Measurements from ENCODE around the gene NFIB.

Gene NFIB

DNA sequence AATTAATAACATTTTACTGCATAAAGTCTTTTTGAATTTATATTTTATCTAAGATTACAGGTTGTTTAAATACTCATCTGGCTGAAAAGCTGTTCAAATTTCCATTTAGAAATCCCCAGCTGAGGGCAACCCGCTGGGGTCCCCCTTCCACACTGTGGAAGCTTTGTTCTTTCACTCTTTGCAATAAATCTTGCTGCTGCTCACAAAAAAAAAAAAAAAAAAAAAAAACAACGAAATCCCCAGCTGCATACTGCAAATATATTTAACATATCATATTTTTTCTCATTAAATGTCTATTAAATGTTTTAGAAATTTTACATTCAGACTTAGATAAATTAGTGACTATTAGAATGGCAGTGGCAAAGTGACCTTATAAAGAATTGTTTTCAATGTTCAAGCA lies 172.2 kb downstream of the NFIB start:
- DNase-seq: no peak

DNA sequence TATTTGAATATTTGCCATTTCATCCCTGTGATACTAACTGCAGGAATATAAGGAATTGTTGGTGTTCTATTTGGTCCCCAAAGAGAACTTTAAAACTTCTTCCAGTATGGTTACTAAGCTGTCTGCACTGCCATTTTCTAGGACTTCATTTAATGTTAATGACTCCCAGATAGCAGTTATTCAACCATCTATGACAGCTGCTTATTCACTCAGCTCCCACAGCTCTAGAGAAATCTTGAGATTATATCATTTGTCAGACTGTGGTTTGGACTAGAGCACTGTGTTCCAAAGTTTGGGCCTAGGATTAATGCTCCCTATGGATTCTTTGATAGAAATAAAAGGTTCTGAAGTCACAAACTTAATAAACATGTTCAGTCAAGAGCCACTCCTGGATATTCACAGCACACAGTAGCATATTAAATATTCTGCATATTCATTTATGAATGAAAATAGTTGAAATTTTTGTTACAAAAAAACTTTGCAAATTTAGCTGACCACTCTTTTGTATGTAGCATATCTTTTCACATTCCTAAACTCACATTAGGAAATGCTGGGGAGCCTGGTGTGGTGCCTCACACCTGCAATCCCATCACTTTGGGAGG lies 173.7 kb downstream of the NFIB start:
- no peak for DNase-seq

DNA sequence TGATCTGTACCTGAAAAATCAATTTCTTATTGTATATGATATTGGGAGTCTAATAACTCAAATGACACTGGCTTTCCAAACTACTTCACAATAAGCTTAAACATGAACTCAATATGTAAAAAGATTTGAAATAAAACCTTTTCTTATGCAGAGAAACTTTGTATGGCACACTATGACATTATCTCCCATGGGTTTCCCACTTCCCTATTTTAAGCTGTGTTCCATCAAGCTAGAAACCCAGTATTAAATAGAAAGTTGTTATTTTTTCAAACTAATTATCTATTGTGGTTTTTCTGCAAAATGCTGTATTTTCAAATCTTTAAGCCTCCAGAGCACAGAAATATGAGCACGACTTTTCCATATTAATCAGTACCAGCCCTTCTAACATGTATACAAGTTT lies 174.7 kb downstream of the NFIB start:
- no peak for DNase-seq

DNA sequence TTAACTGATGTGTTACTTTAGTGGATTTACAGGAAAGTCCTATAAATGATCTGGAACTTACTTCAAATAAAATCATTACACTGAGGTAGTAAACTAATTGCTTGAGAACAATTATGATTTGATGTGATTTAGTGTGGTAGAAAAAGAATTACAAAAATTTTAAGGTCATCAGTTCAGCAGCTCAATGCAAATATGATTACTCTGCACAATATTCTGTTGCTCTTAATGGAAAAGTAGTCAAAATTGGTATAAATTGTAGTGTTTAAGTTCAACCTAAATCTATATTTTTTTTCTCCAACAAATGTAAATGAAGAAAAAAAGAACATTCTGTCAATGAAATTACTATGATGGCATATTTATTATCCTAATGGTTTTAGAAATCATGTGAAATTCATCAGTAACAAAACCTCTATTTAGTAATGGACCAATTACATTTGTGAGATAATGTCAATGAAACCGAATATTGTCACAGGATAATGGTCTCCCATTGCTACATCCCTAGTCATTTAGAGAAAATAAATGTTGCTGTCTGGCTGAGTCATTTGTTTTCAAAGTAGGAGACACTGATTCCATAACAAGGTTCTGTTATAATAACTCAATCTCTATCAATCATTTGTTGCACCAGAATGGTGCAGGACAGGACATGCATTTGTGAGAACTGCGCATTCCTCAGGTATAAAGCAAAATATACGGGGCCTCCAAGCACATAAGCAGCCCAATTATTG lies 177.1 kb downstream of the NFIB start:
- no peak for DNase-seq

DNA sequence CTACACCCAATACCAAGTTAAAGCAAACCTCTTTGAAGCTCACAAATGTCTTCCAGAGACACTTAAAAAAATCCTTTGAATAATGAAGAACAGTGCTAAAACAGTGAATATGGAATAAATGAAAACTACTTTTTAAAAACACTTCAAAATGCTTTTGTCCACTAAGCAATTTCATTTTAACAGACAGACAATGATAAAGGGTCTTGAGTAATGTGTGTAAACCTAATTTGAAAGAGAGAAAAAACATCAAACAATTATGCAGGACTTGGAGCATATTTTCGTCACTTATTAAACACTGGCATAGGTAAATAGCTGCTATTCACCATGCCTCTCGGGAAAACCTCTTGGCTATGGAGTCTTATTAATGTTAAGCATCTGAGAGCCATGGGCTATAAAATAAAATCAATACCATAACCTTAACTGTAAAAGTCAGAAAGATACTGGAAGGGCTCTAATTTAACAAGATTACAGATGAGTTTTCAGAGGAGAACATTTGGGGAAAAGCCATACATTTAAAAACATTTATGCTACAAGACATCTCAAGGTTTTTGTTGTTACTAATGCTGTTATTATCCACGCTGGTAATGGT lies 177.8 kb downstream of the NFIB start:
- DNase-seq: no peak

DNA sequence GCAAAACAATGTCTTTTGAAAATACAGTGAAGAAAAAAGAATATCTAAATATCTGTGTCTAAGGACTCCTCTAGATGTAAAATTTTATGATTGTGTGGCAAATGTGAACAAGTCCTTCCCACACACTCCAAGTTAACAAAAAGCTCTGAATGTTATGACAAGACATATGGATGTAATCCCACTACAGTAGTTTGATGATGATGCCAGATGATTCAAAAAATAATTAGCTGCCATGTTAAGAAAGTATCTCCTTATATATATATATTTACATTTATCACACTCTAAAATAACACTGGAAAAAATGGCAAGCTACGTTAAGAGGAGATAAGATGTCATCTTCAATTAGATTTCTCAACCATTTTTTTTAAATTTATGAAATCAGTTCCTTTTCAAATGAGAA lies 178.5 kb downstream of the NFIB start:
- DNase-seq: no peak

DNA sequence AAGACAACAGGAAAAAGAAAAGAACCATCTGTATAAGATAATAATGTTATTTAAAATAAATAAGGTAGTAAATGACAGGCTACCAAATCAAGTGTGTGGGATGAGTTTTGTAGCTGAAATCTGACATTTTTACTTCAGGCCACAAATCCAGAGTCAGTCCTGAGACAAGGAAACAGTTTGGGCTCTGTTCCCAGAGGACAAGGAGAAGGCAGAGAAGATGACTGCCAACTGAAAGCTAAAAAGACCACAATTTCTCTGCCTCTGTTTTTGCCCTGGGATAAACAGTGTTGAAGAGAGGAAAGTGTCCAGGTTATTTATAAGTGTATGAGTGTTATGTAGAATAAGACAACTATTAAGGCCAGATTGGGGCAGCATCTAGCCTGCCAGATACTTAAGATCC lies 180.5 kb downstream of the NFIB start:
- DNase-seq: no peak

DNA sequence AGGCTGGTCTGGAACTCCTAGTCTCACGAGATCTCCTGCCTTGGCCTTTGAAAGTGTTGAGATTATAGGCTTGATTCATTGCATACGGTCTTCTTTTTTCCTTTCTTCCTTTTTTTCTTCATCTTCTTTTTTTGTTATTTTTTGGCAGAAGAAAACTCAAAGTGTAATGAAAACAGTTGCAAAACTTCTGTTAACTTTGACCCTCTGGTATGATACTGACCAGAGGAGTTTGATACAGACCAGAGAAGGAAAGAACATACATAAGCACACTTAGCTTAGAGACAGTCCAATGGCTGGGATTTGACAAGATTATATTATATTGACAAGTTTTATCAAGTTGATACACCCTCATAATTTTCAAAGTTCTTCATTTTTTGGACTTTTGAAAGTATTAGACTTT lies 181.2 kb downstream of the NFIB start:
- no peak for DNase-seq

DNA sequence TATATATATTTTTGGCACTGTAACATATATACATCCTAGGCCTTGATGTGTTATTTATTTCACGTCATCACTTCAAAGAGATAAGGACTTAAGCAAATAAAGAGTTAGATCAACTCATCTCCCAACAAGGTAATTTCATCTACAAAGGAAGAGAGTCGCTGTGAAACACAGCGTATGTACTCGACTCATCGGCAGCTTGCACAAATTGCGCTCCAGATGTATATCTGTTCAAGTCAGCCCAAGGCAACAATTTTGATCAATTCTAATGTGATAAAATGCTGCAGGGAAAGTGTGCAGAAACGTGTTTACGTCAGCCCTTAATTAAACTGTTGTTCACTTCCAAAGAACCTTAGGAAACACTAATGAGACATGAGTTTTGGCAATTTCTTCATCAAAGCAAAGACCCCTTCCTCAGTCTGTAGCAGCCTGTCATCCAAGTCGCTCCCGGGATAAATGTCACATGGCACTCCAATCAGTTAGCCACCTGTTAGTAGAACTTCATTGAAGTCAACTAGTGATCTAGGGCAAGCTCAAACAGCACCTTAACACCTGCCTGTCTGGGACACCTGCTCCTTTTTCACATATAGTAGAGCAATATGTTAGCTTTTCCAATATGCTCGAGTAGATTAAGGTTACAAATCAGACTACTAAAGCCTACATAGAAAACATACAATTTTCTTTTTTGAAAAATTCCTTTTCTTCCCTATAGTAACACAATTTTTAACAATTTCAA lies 182.4 kb downstream of the NFIB start:
- DNase-seq: no peak

DNA sequence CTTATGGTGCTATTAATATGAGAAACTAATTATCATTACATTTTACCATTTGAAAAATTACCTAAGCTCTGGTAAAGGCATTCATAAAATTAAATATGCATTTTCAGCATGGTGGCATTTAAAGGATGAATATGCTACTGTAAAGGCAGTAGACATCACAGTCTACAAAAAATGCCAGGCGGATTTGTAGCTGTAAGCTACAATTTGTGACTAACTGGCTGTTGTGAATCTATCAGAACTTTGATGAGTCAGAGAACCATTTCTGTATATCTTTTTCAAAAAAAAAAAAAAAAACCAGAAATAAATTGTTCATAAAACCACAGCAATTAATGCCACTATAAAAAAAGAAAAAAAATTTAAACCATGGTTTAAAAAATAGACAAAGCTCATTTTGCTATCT lies 186.3 kb downstream of the NFIB start:
- no peak for DNase-seq

DNA sequence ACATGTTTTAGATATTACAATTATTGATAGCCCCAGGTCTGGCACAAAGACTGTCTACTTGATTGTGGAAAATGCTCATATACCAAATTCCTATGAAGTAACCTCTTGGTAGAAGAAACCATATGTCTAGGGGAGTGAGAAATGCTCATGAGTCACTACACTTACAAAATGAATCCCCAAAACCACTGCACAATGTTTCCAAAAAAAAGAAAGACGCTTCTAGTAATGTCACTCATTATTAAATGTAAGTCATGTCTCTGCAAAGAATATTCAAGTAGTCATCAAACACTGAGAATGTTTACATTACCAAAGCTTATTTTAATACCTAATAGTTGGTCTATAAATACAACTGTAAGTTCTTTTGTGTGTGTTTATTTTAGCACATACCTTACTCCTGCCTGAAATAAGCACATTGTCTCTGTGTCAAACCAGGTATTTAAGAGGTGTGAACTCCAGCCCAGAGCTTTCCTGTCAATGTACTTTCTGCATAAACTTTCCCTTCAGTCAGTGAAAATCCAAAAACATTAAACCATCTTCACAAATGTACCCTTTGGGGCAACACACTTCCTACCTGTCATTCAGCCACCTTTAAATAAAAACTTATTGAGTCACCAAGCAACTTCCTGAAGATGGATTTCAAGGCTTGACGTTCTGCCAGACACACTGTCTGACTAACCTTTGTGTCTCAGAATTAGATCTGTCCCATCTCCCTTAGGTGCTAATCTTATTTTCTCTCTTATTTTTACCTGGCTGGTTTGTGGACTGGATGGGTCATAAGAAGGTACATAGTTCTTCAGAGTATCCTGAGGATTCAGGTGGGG lies 194.0 kb downstream of the NFIB start:
- DNase-seq: no peak

DNA sequence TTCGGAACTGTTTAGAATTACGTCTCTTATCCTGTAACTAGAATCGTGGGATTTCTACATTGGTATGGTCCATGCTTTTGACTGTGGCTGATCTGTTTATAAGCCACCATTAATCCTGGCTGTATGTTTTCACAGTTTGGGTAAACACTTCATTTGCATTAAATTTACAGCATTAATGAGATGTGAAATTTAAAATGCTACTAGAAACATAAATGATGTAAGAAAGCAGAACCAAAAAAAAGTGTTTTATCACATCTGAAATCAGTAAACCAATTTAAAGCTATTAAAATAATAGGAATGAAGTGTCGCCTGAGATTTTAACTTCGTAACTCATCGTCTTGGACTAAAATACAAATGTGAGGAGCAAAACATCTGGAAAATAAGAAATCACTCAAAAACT lies 201.7 kb downstream of the NFIB start:
- DNase-seq: no peak

DNA sequence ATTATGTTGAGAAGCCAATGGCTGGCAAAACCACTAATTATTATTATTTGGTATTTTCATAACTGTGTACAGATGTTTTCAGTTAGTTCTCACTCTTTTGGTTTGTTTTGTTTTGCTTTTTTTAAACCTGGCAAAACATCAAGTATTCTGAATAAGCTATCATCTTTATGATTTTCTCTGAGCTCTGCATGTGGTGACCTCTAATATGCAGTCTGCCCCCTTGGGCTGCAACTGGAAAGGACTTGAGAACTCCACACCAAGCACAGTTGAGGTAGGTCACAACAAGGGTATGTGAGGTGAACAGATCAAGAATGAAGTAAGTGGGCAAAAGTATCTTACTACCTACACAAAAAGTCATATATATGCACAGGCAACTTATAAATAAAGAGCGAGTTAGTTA lies 202.2 kb downstream of the NFIB start:
- no peak for DNase-seq

DNA sequence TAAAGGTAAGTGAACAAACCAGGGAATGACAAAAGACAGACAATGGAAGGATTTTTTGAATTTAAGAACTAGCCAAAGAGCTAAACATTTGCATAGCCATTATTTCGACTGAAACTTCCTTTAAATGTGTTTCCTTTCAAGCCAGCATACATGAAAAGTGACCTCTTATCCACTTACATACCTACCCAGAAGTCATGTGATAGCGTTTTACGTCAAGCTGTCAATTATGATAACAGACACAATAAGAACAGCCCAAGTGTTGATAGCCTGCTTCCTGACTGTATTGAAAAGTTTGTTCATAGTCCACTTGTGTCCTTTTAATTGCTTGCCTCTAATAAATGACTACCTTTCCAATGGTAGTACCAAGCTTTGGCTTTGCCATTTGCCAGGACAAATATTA lies 206.0 kb downstream of the NFIB start:
- no peak for DNase-seq

DNA sequence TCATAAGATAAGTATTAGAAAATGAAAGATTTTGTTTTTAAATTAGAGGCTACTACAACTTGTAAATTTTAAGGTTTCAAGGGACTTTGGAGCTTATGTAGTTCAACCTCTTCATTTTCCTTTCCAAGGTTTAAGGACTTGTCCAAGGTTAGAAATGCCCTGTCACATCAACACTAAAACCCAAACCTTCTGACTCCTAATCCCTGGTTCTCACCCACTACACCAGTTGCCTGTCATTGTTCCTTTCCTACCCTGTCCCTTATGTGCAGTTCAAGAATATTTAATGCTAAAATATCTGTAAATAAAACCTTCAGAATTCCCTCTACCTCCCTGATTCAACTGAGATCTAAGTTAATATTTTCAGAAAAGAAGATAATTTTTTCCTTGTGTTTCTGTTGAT lies 206.4 kb downstream of the NFIB start:
- no peak for DNase-seq

DNA sequence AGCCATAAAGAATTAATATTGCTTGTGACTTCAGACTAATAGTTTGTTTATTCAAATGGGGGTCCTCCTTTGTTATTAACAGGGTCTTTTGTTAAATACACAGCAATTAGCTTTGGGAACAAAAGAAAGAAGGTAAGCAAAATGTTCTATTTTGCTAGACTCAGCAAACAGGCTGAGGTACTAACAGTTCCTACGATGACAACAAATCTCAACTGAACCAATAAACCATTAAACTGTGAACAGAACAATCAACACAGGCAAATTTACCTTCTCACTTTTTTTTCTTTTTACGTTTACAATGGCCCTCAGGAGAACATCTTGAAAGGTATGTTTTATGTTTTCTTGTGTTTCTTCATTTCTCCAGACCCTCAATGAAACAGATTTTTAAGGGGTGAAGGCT lies 207.2 kb downstream of the NFIB start:
- DNase-seq: no peak

DNA sequence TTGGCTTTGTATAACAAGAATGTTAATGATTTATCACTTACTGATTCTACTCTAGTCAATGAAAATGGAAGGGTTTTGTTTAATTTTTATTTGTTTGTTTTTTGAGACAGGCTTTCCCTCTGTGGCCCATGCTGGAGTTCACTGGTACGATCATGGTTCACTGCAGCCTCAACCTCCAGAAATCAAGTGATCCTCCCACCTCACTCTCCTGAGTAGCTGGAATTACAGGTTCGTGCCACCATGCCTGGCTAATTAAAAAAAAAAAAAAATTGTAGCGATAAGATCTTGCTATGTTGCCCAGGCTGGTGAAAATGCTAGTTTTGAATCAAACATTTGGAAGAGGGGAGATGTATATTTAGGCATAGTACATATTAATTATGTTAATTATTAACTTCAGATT lies 209.4 kb downstream of the NFIB start:
- DNase-seq: no peak

DNA sequence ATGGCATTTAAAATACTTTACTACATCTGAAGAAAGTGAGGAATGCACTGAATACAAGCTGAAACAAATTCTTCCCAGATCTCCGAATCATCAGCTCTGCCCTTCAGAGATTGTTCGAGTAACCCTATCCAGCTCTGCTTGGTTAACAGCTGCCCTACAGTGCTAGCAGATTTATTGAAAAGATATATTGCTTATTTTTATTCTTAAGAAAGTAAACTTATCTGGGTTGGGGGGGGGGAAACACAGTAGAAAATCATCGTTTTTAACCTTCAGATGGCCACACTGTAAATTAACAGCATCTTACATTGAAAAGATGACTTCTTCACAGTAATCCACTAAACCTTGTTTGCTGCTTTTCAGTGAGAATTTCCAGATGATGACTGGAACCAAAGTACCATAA lies 210.8 kb downstream of the NFIB start:
- no peak for DNase-seq

DNA sequence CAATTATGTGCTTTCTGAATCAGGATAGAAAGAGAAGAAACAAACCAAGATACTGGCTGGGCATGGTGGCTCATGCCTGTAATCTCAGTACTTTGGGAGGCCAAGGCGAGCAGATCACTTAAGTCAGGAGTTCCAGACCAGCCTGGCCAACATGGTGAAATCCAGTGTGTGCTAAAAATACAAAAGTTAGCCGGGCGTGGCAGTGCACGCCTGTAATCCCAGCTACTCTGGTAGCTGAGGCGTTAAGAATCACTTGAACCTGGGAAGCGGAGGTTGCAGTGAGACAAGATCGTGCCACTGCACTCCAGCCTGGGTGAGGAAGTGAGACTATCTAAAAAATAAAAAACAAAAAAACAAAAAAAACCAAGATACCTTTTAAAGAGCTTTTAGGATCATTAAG lies 214.2 kb downstream of the NFIB start:
- DNase-seq: no peak

DNA sequence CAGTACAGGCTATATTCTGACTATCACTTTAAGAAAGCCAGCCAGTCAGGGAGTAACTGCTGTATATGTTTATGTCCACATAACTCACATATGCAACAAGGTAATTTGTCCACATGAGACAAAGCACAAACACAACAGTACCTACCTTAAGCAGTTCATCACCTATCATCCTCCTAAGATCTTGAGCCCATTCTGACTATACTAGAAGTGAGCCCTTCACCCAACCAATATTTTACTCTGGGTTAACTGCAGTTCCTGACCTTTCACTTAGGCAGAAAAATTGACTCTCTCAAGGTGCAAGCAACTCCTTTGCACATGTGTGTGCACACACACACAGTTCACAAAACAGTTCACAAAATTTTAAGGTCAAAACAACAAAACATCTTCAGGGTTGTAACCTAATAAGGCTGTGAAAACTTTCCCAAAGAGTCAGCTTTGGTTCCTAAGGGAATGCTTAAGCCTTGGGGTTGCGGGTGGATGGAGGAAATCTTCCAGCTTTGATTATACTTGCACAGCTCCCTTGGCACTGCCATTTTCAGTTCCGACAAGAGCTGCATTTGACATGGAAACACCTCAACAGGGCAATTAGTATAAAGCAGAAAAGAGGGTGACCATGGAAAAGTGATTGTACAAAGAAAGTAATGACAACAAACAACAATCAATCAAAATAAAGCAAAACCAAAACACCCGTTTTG lies 215.3 kb downstream of the NFIB start:
- DNase-seq: no peak

DNA sequence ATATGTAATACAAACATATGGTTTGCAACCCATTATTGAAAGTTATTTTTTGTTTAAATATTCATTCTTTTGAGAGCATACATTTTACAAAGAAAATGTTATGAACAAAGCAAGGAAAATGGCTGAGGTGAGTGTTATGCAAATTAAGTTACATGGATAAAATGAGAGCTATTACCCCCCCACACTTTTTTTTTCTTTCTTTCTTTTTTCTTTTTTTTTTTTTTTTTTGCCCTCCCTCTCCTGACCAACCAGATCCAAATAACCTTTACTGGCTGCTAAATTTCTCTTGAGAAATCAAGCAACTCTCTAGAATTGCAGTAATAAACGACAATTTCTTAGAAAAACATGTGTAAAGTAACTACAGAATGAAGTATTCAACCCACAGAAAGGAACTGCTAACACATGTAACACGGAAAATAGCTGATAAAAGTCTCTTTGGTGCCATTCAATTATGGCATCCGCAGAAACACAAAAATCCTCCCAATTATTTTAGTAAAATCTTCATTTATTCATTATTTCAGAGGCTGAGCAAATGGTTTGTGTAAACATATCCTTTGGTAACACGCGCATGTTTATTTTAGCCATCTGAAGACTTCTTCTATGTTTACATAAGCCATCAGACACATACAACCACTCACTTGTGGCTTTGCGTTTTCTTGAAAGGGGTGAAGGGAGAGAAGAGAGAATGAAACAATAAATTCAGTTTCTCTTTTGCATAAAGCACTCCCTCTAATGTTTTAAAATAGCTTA lies 216.1 kb downstream of the NFIB start:
- no peak for DNase-seq

DNA sequence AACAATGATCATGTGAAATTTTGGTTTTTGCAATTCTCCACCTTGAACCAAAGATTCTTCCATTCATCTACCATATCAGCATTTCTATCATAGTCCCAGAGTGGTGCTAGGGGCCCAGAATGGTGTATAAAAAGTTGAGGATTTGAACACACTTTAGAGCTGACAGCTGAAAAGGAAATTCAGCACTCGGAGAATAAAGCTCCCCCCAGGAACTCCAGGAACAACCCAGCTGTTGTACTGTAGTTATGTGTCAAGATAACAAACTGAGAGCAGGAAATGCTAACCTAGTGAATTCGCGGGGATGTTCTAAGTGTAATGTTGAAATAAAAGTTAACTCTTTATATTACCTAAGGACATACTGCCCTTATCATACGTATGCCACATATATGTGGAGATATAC lies 216.7 kb downstream of the NFIB start:
- no peak for DNase-seq
